Hepatocyte (in vitro differentiated cells): ENCODE measurements around the gene LRBA.
"Not testable (repeated sequence)": the region's sequence is repeated elsewhere in the genome, so short reads cannot be mapped to it uniquely, and the experiment has no call there.

Experiments used
- EZH2 ChIP-seq: fragments of 200-600 bp; sonication (generic); IDR thresholded peaks from 2 replicates; pipeline ENCODE4 v1.6.1; 2016; ENCODE audit warnings: antibody characterized with exemption, mild to moderate bottlenecking, borderline replicate concordance
- EZH2phosphoT487 ChIP-seq: fragments of 200-600 bp; sonication (generic); IDR thresholded peaks from one replicate; pipeline ENCODE4 v1.6.1; 2018; ENCODE audit warnings: antibody characterized with exemption, mild to moderate bottlenecking, low read depth, moderate library complexity; ENCODE audit not compliant: unreplicated experiment, severe bottlenecking
- TF ChIP-seq, protein P1 (sequence below): fragments of 200-600 bp; sonication (generic); IDR thresholded peaks from 2 replicates; pipeline ENCODE4 v1.5.1; 2016; ENCODE audit warnings: antibody characterized with exemption, mild to moderate bottlenecking; ENCODE audit not compliant: poor library complexity

DNA sequence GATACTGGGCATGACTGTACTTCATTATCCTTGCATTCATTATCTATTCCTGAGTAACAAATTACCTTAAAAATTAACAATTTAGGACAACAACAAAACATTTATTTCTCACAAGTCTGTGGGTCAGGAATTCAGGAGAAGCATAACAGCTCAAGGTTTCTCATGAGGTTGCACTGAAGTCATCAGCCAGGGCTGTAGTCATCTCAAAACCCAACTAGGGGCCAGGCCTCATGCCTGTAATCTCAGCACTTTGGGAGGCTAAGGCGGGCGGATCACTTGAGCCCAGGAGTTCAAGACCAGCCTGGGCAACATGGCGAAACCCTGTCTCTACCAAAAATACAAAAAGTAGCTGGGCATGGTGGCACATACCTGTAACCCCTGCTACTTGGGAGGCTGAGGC lies 48.1 kb upstream of the LRBA start:
- TF ChIP-seq, protein P1, sequence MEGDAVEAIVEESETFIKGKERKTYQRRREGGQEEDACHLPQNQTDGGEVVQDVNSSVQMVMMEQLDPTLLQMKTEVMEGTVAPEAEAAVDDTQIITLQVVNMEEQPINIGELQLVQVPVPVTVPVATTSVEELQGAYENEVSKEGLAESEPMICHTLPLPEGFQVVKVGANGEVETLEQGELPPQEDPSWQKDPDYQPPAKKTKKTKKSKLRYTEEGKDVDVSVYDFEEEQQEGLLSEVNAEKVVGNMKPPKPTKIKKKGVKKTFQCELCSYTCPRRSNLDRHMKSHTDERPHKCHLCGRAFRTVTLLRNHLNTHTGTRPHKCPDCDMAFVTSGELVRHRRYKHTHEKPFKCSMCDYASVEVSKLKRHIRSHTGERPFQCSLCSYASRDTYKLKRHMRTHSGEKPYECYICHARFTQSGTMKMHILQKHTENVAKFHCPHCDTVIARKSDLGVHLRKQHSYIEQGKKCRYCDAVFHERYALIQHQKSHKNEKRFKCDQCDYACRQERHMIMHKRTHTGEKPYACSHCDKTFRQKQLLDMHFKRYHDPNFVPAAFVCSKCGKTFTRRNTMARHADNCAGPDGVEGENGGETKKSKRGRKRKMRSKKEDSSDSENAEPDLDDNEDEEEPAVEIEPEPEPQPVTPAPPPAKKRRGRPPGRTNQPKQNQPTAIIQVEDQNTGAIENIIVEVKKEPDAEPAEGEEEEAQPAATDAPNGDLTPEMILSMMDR: not testable (repeated sequence)
- TF ChIP-seq EZH2, EZH2phosphoT487: not testable (repeated sequence)
